ENCODE data around the gene TNKS2.
"Not testable (repeated sequence)": the region's sequence is repeated elsewhere in the genome, so short reads cannot be mapped to it uniquely, and the experiment has no call there.

DNA sequence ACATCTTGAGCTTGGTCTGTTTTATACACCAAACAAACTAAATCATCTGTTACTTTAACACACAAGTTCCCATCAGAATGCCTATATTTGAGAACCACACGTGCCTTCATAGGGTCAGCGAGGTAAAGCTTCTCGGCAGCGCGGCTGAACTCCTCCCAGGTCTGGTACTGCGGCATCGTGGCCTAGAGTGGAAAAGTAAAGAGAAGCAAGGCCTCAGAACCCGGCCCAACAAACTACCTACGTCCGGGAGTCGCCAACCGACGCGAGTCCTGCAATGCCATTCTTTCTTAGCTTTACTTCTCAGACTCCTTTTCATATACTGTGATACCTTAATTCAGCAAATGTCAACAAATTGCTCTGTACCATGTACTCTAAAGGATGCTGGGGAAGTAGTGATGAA lies 9.0 kb downstream of the TNKS2 start:
- TF ChIP-seq, protein P1, sequence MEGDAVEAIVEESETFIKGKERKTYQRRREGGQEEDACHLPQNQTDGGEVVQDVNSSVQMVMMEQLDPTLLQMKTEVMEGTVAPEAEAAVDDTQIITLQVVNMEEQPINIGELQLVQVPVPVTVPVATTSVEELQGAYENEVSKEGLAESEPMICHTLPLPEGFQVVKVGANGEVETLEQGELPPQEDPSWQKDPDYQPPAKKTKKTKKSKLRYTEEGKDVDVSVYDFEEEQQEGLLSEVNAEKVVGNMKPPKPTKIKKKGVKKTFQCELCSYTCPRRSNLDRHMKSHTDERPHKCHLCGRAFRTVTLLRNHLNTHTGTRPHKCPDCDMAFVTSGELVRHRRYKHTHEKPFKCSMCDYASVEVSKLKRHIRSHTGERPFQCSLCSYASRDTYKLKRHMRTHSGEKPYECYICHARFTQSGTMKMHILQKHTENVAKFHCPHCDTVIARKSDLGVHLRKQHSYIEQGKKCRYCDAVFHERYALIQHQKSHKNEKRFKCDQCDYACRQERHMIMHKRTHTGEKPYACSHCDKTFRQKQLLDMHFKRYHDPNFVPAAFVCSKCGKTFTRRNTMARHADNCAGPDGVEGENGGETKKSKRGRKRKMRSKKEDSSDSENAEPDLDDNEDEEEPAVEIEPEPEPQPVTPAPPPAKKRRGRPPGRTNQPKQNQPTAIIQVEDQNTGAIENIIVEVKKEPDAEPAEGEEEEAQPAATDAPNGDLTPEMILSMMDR (IDR thresholded peaks at IDR 0.05 in 4 of 5, conservative IDR thresholded peaks at IDR 0.05 in 1 of 5): not testable (repeated sequence)
- not testable (repeated sequence) for TF ChIP-seq POLR2A (IDR thresholded peaks at IDR 0.05)

Data from gastrocnemius medialis (tissue), 4 donors.